ENCODE results near the gene IGF1R.

Gene IGF1R

DNA sequence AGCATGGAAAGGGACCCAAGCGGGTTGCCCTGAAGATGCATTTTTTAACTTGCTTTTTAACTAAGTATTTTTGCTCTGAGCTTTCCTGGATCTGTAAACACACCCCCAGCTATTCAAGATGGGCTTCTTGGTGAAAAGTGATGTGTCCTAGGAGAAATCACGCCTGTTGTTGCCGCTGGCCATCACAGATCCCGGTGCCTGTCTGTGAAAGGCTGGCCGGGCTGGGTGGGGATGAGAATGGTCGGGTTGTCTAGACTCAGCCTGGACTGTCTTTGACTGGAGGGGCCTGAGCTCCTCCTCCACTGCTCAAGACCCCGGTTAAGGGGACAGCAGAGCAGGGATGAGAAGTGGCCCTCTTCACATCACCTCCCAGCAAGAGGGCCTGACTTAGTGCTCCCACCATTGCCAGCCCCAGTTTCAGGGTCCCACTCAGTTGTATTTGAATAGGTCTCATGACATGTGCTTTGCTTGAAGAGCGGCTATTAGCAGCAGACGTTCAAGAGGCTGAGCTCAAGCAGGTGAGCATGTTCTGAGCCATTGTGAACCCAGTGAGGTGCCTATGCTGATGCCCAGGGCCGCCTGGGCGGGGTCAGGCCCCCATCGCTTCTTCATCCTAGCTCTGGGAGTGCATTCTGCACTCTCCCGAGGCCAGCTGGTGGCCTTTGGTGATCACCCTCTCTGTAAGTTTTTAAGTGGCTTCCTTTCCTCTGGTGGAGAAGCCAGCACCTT lies 79.9 kb downstream of the IGF1R start:
- no peak for DNase-seq

DNA sequence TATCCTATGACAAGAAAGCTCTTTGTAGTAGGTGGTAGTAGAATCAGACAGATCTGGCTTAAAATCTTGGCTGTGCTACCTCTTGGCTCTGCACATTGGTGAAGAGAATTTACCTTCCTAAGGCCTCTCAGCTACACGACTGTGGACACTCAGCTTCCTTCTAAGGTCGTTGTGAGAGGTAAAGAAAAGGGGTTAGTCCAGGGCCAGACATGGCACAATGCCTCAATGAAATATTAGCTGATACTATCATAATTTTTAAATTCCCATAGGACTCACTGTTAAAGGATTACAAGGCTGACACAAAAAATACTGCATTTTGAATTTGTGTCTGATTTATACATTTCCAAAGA lies 80.4 kb downstream of the IGF1R start:
- DNase-seq: no peak

DNA sequence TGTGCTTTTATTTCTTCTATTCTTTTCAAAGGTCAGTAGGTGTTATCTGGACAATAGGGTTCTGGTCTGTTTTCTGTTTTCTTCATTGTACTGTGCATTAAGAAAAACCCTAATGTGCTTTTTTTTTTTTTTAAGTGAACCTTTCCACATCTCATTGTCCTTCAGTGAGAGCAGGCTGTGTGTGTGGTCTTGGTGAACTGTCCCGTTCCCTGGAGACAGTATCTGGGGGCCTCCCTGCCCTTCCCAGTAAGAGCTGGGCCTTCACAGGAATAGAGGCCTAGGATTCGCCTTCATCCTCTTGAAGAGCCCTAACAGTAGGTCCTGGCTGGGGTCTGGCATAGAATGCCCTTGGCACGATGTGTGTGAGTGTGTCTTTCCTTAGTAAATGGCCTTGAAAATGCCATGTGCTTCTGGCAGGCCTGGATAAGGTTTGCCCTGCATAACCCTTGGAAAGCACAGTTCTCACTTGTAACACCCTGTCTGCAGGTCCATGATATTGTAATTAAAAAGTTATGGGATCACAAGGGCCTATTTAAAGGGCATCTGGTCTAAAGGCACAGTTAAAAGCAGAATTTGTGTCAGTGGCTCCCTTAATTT lies 81.2 kb downstream of the IGF1R start:
- no peak for DNase-seq

DNA sequence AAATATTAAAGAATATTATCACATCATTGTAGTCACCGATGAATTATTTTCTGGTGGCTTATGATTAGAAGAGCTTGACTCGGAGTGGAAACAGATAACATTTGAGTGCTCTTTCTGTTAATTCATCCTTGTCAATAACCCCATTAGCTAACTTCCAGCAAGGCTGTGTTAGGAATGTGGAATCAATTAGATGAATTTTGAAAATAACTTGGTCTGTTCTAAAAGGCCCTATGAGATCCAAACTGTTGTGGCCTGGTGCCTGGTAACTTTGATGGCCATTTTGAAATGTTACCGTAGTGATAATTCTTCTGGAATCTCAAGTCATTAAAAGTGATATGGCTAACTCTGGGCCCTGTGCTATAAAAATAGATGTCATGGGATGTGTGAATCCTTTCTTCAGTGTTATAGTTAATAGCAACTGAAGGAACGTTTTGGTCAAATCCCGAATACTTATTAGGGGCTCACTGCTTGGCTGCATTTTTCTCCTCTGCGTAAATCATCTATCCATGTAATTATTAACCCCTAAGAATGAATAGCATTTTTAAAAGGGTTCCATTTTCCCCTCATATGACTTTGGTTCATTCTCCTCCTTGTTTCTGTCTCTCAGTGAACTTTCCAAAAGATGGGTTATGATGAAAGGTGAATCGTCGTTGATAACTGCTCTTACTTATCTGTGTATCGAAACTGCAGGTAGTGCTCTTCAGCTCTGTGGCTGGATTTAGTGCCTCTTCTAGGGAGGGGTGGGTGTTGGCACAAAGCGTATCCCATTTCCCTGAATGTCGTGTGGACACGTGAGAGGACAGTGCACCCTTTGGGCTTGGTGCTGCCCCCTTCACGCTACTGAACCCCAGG lies 82.7 kb downstream of the IGF1R start:
- no peak for DNase-seq

DNA sequence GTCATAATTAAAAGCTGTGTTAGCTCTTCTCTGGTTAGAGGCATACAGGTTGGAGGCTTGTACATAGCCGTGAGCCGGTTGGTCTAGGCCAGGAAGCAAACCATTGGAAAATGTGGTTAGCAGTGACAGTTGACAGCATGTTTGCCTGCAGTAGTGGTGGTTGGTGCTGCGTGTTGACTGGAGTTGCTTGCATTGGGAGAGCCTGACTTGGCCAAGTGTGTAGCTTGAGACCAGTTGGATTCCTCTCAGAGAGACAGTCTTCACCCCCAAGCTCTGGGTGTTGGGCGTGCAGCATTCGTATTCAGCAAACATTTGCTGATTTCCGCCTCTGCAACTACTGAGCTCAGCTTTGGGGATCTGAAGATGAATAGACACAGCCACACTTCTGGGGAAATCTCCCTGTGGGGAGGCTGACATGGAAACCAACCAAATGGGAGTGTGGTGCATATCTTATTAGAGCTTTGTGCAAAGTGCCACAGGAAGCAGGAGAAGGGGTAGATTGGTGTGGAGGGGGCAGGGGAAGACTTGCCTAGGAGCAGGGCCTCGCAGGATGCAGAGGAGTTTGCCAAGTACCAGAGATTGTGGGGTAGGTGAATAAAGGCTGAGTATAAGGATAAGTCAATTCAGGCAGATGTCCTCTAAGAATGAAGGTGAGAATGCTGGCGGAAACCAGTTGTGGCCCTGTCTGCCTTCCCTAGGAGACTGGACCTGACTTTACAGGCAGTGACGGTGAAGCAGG lies 83.5 kb downstream of the IGF1R start:
- no peak for DNase-seq

DNA sequence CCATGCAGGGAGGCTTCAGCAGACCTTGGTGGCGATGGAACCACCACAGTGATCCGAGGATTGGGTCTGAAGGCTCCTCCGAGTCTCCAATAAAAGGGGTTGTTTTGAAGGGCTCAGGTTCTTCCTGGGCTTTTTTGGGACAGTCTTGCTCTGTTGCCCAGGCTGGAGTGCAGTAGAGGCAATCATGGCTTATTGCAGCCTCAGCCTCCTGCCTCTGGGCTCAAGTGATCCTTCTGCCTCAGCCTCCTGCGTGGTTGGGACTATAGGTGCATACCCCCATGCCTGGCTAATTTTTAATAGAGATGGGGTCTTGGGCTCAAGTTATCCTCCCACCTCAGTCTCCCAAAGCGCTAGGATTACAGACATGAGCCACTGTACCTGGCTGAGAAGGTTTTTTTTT lies 84.8 kb downstream of the IGF1R start:
- no peak for DNase-seq

DNA sequence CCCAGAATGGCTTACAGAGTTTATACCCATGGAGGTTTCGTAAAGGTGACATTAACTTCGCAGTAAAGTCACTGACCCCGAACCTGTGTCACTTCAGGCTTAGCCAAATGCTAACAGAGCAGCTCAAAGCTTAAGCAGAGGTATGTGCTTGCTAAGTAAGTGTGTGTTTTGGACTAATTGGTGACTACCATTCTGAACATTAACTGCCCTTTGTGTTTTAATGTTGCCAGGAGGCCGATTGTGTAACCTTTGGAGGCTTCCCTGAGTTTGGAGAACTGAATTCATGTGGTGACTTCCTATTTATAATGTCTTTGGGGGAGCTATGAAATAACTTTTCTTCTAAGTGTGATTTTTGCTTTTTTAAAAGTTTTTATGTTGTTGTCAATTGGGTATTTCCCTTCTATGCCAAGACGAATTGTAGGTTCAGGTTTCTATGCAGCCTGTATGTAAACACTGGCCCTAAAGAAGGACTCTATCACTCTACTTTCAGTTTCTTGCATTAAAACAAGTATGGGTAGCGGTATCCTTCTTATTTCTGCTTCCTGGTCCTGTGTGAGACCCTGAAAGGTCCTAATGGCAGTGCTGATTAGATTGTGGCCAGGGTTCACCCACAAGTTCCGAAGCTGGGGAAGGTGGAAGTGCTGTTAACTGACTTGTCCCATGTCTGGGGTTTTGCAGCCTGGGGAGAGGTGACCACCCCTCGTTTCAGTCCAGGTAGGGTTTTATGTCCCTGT lies 86.3 kb downstream of the IGF1R start:
- no peak for DNase-seq

DNA sequence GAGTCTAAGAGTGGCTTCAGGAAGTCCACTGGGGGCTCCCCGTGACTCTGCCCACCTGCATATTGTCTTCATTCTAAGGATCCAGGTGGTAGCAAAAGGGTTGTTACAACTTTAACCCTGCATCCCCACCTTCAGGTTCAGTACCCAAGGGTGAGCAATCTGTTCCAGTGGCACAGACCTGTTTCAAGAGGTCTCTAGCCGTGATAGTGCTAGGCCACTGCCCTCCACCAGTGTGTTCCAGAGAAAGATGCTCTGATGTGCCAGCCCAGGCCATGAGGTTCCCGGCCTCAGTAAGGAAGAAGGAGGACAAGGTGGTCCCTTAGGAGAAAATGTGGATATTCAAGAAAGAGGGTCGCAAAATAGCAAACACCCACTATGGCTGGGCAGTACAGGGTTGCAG lies 87.0 kb downstream of the IGF1R start:
- no peak for DNase-seq

DNA sequence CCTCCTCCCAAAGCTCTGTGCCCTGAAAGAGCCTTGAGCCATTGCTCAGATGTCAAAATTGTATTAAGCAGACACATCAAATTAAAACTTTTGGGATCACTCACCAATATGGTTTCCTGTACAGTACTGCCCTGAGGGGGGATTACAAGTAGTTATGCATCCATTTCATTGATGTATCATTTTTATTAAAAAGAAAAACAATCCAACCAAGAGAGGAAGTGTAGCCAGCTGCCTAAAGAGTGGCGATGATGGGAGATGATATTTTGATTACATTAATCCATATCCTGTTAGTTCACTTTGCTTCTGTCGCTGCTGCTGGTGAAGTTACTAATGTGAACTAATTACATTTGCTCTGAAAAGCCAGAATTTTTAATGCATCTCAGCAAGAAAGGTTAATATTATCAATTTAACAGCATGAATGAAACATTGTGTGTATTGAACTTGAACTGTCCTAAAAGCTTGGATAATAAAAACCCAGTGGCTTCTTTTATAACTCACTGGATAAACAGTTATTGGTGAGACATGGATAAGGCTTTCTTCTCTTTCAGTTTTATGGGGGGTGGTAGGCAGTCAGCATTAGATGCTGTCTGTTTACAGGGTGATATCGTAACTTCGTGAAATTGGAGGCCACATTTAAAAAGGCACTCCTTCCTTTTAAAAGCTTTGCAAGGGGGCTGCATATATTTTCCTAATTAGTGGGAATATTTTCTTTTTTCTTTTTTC lies 87.7 kb downstream of the IGF1R start:
- DNase-seq: no peak

DNA sequence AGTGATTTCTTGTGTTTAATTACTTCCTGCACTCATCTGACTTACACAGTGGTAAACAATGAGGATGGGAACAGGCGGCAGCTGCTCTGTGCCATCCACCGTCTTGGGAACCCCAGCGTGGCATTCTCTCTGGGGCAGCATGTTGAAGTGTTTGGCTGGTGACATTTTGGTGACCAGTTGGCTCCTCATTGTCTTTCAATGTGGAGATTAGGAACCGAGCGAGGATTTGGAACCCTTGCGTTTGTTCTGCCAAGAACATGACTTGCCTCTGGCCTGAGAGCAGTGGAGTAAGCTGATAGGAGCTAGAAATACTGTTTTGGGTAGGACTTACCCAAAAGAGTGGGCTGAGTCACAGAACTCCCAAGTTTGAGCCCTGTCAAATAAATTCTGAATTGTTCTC lies 88.8 kb downstream of the IGF1R start:
- DNase-seq: no peak

DNA sequence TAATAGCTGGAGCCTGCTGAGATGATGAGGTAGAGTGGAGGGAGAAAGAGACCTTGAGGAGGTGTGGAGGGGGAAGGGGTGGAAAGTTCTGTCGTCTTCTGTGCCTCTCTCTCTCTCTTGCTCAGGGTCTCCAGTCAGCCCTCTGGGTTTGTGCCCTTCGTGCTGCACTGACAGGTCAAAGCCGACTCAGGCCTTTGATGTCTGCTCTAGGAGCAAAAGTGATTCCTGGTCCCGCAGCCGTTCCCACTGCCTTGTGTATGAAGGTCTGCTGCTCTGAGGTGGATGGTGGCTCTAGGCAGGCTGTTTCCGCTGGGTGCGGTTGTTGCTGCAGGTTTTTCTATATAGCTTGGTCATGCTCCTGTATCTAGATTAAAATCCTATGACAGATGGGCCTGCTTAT lies 89.4 kb downstream of the IGF1R start:
- DNase-seq: no peak

DNA sequence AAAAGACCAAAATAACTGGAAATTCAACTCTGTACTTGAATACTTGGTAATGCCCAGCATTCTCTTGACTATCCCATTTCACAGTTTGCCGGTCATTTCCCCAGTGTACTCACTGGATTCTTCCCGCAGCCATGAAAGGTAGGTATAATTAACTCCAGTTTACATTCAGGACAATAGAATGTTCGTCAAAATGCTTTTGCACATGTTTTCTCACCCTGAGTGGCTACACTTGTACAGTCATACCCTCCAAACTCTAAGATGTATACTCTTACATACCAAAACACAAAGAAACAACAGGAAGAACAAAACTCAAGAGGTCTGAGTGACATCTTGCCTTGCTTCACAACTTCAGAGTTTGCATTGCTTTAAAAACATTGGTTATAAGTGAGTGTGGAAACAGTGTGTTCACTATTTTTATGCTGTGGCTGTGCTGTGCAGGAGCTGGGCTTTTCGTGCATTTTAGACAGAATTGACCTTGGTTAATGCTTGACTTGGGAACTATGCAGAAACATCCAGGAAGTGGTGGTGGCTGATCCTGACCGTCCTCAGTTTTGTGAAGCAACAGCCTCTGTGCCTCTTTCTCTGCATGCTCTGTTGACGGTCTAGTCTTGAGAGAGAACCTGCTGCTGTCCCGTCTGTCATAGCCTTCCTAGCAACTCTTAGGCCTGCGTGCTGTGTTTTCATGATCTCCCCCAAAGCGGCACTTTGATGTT lies 90.5 kb downstream of the IGF1R start:
- DNase-seq: no peak

DNA sequence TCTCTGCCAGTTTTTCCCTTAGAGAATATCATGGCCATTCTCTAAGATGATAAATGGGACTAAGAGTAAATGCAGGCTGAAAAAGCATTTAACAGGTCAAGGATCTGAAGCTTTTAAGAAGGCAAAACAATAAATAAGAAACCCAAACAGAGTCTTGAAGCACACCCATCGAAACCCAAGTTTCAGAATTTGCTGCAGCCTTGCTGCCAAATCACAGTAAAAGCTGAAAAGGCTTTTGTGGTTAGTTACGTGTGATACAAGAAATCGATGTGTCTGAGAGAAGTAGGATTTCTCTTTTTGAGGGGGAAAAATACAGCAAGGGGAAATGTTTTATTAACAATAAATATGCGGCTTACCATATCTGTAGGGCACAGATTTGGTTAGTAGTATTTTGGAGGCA lies 92.0 kb downstream of the IGF1R start:
- DNase-seq: no peak

DNA sequence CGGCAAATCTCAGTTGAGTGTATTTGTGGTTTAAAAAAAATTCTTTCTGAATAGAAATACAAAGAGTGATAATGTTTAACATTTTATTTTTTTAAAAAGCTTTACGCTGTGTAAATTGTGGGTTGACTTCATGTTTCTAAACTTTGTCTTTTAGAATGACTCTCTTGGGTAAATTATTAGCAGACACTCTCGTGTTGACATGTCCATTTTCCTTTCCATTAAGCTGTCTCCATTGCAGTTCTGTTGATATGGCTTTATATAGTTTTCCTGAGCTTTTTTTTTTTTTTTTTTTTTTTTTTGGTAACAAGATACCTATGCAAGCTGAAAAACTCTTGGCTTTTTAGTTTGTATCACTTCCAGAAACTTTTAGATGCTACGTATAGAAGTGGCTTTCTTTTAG lies 92.6 kb downstream of the IGF1R start:
- no peak for DNase-seq

DNA sequence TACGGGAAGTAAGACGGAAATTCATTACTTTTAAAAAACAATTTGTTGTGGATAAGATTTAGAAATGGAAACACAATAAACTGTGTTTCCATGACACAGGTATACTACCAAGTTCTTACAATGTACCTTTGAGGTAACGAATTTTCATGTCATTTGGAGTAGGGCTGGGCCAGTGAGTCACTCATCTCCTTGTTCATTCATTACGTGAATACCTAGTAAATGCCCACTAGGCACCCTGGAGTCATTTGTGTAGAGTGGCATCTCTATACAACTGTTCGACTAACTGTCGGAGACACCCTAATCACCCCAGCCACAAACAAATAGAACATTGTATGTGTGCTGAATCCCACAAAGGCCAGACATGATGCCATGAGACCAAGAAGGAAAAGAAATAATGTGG lies 94.8 kb downstream of the IGF1R start:
- DNase-seq: no peak

DNA sequence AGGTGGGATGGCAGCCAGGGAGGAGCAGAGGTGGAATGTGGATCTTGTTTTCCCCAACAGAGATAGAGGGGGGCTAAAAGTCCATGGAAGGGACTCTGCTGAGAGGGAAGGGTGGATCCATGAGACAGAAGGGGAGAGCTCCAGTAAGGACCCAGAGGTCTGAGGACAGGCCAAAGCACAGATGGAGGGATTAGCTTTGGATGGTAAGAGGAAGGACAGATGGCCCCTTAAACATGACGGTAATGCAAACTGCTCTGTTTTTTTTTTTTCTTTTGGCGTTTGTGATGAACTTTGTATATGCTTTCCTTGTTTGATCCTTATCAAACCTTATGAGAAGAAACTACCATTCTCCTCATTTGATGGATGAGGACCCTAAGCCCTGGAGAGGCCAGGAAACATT lies 96.2 kb downstream of the IGF1R start:
- no peak for DNase-seq

DNA sequence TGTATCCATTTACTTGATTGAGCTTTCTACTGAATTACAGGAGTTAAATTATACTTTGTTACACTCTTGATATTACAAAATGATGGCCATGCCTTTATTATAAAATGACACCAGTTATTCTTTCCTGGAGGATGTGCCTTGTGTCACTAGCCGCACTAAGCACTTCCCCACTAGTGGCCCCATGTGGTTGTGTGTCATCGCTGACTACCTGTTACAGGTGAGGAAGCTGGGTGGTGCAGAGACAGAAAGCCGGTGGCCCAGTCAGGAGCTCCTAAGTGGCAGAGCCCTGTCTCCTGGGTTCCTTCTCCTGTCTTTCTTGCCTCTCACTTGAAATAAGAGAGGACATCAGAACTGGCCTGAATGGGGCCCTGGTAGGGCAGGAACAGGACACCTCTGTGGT lies 96.8 kb downstream of the IGF1R start:
- DNase-seq: no peak

DNA sequence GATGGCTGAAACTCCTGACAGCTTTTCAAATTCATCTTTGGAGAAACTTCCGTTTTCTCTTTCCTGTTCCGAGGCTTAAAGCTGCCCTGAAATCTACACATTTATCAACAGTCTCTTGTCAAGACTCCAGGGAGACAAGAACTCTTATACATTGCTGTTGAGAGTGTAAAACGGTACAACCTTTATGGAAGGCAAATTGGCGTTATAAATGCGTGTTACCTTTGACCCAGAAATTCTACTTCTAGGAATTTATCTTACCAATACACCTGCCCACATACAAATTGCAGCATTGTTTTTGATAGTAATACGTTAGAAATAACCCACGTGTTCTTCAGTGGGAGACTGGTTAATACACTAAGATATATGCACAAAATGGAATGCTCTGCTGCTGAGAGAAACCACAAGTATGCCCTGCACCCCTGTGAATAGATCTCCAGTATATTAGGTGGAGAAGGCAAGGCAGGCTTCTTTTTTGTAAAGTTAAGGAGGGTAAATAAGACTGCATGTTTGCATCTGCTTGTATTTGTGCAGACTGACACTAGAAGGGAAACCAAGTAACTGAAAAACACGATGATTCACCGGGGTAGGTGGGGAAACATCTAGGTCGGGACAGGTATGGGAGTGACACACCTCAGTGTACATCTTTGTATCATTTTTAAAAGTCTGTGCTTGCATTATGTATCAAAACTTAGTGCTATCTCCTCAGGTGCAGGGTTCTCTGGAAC lies 97.5 kb downstream of the IGF1R start:
- DNase-seq: no peak

DNA sequence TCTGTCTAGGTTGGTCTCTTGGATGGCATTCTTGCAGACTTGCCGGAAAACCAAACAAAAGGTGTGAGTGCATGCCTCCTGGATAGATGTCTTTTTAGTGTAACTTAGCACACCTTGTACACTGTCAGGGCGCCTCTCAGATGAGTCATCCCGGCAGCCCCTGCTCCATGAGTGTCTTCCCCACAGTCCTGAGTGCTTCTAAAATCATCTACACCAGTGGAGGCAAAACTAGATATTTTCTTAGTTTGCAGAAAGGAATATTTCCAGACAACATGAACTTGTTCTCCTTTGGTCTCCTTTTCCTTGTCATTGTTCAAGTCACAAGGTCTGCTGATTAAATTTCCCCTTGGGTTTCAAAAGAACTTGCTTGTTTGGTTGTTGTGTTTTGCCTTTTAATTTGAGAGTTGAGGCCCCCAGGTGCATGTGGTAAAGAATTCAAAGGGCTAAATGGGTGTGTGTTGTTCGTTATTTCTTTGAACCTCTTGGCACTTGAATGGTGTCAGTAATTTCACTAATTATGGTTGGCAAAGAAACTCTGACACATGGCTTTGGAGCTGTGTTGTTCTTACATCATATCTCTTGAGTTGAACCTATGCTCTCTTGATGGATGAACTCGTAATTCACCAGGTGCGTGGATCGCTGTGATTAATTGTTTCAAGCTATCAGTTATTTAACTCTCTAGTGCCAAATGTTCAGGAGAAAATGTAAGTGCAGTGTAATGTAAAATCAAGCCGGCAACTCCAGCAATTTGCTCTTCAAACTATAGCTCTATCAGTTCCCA lies 98.2 kb downstream of the IGF1R start:
- DNase-seq: no peak

DNA sequence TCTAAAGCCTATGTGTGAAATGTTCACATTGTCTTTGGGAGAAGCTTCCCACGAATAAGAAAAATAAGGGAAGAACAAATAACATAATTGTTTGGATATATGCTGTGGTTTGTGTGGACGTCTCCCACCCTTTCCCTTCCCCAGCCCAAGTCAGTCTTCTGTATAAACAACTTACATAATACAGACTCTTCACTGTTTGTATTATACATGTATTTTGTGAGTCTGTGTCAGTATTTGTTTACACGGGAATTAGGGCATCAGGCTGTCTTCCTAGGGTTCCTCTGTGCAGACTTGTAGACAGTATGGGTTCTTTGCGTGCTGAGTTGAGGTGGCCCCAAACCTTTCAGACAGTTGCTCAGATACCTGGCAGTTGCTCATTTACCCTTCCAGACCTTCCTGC lies 103.4 kb downstream of the IGF1R start:
- no peak for DNase-seq
